ENCODE measurements around the gene FAM210A. TPM values are rescaled to one million over a fixed set of nuclear protein-coding genes. Genes with fewer than 3 reads are reported as not detected.

FAM210A gene
- 10 to 100 TPM in 3 of 4 donors, 1 to 10 TPM in 1; 9.7 to 15.8 (median 14.6) TPM for total RNA-seq

GRCh38 chr18:13726232-13726971 lies at the start of gene FAM210A, which contains the start of gene RNMT:
FAM210A (minus strand) TSS chr18:13726558; CDS start chr18:13682077, 44,481 bp downstream.
RNMT (plus strand) TSS chr18:13726673; CDS start chr18:13731518, 4,845 bp downstream.
- Histone ChIP-seq H3K36me3 (peaks cover 0 to 10% (median 0%) of the 10 kb centered on the region in 3 donors), H3K27ac (peak within 1 kb of the TSS; percentile 94 to 98 (median 95)), H3K9me3 (no peaks in the 10 kb centered on the region), H3K27me3 (no peaks in the 10 kb centered on the region), H3K4me1 (peaks cover 9 to 58% (median 11%) of the 10 kb centered on the region in 3 donors), H3K4me3 (peak within 1 kb of the TSS; percentile 75 to 93 (median 80))
- intact Hi-C loops (cut with DNase I): no loop called here
- peak in 2 of 4 donors; percentile 77 to 81 for TF ChIP-seq POLR2A (IDR thresholded peaks at IDR 0.05)
- peak in 2 of 6 experiments; percentile 8 to 31 for TF ChIP-seq CTCF (IDR thresholded peaks at IDR 0.05)
- WGBS, 2 donors: 2% methylated on average over 12 of the region's 76 CpGs; no CpG with 5 or more reads in 1 of the 2 donors
- peak; percentile 86 for DNase-seq

- 48 to 64% methylated on average over 3 of the region's 3 CpGs for WGBS, 2 donors
- H3K4me3 ChIP-seq: no peak overlapping the region
- H3K27ac ChIP-seq: no peak overlapping the region
- peaks cover 0 to 6% (median 0%) of the 10 kb centered on the region in 3 donors for H3K9me3 ChIP-seq
- no peak for DNase-seq
- no peaks in the 10 kb centered on the region for H3K36me3 ChIP-seq
- intact Hi-C loops (cut with DNase I): no loop called here
- TF ChIP-seq CTCF (IDR thresholded peaks at IDR 0.05) (no peak), POLR2A (IDR thresholded peaks at IDR 0.05) (no peak)
- no peaks in the 10 kb centered on the region for H3K27me3 ChIP-seq
- no peaks in the 10 kb centered on the region for H3K4me1 ChIP-seq
These were observed 48.7 kb upstream of the FAM210A start for GRCh38 chr18:13775058-13775457.

GRCh38 chr18:13762690-13763439 lies 36.5 kb upstream of the FAM210A start:
- H3K36me3 ChIP-seq: peaks cover 0 to 72% (median 0%) of the 10 kb centered on the region in 3 donors
- peaks cover 0 to 29% (median 0%) of the 10 kb centered on the region in 3 donors for H3K9me3 ChIP-seq
- no peaks in the 10 kb centered on the region for H3K27me3 ChIP-seq
- intact Hi-C loops (cut with DNase I): no loop called here
- H3K4me1 ChIP-seq: no peaks in the 10 kb centered on the region
- 94 to 95% methylated on average over 3 of the region's 3 CpGs for WGBS, 2 donors
- no peak for DNase-seq
- H3K4me3 ChIP-seq: no peak overlapping the region
- no peak overlapping the region for H3K27ac ChIP-seq
- TF ChIP-seq POLR2A (IDR thresholded peaks at IDR 0.05): no peak
- no peak for TF ChIP-seq CTCF (IDR thresholded peaks at IDR 0.05)

- no peak for DNase-seq
- intact Hi-C loops (cut with DNase I): no loop called here
- no peak for TF ChIP-seq CTCF (IDR thresholded peaks at IDR 0.05)
- no peak for TF ChIP-seq POLR2A (IDR thresholded peaks at IDR 0.05)
- peaks cover 0 to 4% (median 0%) of the 10 kb centered on the region in 3 donors for H3K9me3 ChIP-seq
- H3K27me3 ChIP-seq: no peaks in the 10 kb centered on the region
- H3K4me3 ChIP-seq: no peak overlapping the region
- H3K36me3 ChIP-seq: peaks cover 0 to 93% (median 0%) of the 10 kb centered on the region in 3 donors
- no peaks in the 10 kb centered on the region for H3K4me1 ChIP-seq
- no peak overlapping the region for H3K27ac ChIP-seq
These were observed 33.7 kb upstream of the FAM210A start for GRCh38 chr18:13760047-13760446.

GRCh38 chr18:13758622-13759021 lies 32.3 kb upstream of the FAM210A start:
- WGBS, 2 donors: 73 to 74% methylated on average over 1 of the region's 1 CpG
- Histone ChIP-seq H3K9me3 (no peaks in the 10 kb centered on the region), H3K36me3 (peaks cover 0 to 96% (median 13%) of the 10 kb centered on the region in 3 donors), H3K4me3 (no peak overlapping the region), H3K27ac (no peak overlapping the region), H3K4me1 (no peaks in the 10 kb centered on the region), H3K27me3 (no peaks in the 10 kb centered on the region)
- no peak for DNase-seq
- intact Hi-C loops (cut with DNase I): no loop called here
- TF ChIP-seq CTCF (IDR thresholded peaks at IDR 0.05) (no peak), POLR2A (IDR thresholded peaks at IDR 0.05) (no peak)

All from esophagus squamous epithelium (tissue), 5 donors.